ENCODE results near the gene FAM151A.

FAM151A gene

GRCh38 chr1:54575161-54575560 is 48.2 kb downstream of the FAM151A start:
- no peak overlapping the region for H3K9ac ChIP-seq
- H3K79me2 ChIP-seq = no peaks in the 10 kb centered on the region
- no peak for TF ChIP-seq CTCF (IDR thresholded peaks at IDR 0.05)
- H2AFZ ChIP-seq = no peak overlapping the region
- H3K4me1 ChIP-seq = peaks cover 7% of the 10 kb centered on the region
- H3K4me3 ChIP-seq (ENCODE audit: low read depth, low read length) = no peak overlapping the region
- H3K27ac ChIP-seq = no peak overlapping the region
- H3K36me3 ChIP-seq (ENCODE audit: control insufficient read depth, insufficient read depth, low read length) = no peaks in the 10 kb centered on the region
- no peaks in the 10 kb centered on the region for H3K27me3 ChIP-seq (ENCODE audit: control insufficient read depth, insufficient read depth, low read length)
- H3K4me2 ChIP-seq (ENCODE audit: low read length) = no peak overlapping the region
- no peaks in the 10 kb centered on the region for H3K9me3 ChIP-seq (ENCODE audit: control insufficient read depth, low read length)

GRCh38 chr1:54574158-54574778 is 49.1 kb downstream of the FAM151A start:
- Histone ChIP-seq H3K27ac (no peak overlapping the region), H3K9ac (no peak overlapping the region), H3K9me3 (ENCODE audit: control insufficient read depth, low read length) (no peaks in the 10 kb centered on the region), H3K27me3 (ENCODE audit: control insufficient read depth, insufficient read depth, low read length) (no peaks in the 10 kb centered on the region), H3K4me2 (ENCODE audit: low read length) (no peak overlapping the region), H3K36me3 (ENCODE audit: control insufficient read depth, insufficient read depth, low read length) (no peaks in the 10 kb centered on the region), H3K4me1 (peaks cover 7% of the 10 kb centered on the region), H2AFZ (no peak overlapping the region), H3K4me3 (ENCODE audit: low read depth, low read length) (no peak overlapping the region), H3K79me2 (no peaks in the 10 kb centered on the region)
- TF ChIP-seq CTCF (IDR thresholded peaks at IDR 0.05) = no peak

- H3K9me3 ChIP-seq (ENCODE audit: control insufficient read depth, low read length) = no peaks in the 10 kb centered on the region
- H3K4me3 ChIP-seq (ENCODE audit: low read depth, low read length) = no peak overlapping the region
- H3K9ac ChIP-seq = no peak overlapping the region
- H3K36me3 ChIP-seq (ENCODE audit: control insufficient read depth, insufficient read depth, low read length) = no peaks in the 10 kb centered on the region
- H2AFZ ChIP-seq = no peak overlapping the region
- no peak overlapping the region for H3K27ac ChIP-seq
- H3K79me2 ChIP-seq = no peaks in the 10 kb centered on the region
- TF ChIP-seq CTCF (IDR thresholded peaks at IDR 0.05) = no peak
- H3K4me2 ChIP-seq (ENCODE audit: low read length) = no peak overlapping the region
- H3K27me3 ChIP-seq (ENCODE audit: control insufficient read depth, insufficient read depth, low read length) = no peaks in the 10 kb centered on the region
- peaks cover 3% of the 10 kb centered on the region for H3K4me1 ChIP-seq
Measured at GRCh38 chr1:54572542-54572850, 50.8 kb downstream of the FAM151A start.

GRCh38 chr1:54571803-54572541 is 51.4 kb downstream of the FAM151A start:
- no peaks in the 10 kb centered on the region for H3K27me3 ChIP-seq (ENCODE audit: control insufficient read depth, insufficient read depth, low read length)
- peaks cover 3% of the 10 kb centered on the region for H3K4me1 ChIP-seq
- no peak for TF ChIP-seq CTCF (IDR thresholded peaks at IDR 0.05)
- H3K4me2 ChIP-seq (ENCODE audit: low read length) = no peak overlapping the region
- no peak overlapping the region for H2AFZ ChIP-seq
- H3K79me2 ChIP-seq = no peaks in the 10 kb centered on the region
- no peak overlapping the region for H3K9ac ChIP-seq
- H3K36me3 ChIP-seq (ENCODE audit: control insufficient read depth, insufficient read depth, low read length) = no peaks in the 10 kb centered on the region
- H3K9me3 ChIP-seq (ENCODE audit: control insufficient read depth, low read length) = no peaks in the 10 kb centered on the region
- no peak overlapping the region for H3K27ac ChIP-seq
- H3K4me3 ChIP-seq (ENCODE audit: low read depth, low read length) = no peak overlapping the region

- Histone ChIP-seq H3K27me3 (ENCODE audit: control insufficient read depth, insufficient read depth, low read length) (no peaks in the 10 kb centered on the region), H3K4me1 (peaks cover 3% of the 10 kb centered on the region), H3K4me3 (ENCODE audit: low read depth, low read length) (no peak overlapping the region), H3K79me2 (no peaks in the 10 kb centered on the region), H3K4me2 (ENCODE audit: low read length) (no peak overlapping the region), H3K27ac (no peak overlapping the region), H3K9ac (no peak overlapping the region), H3K9me3 (ENCODE audit: control insufficient read depth, low read length) (no peaks in the 10 kb centered on the region), H2AFZ (no peak overlapping the region), H3K36me3 (ENCODE audit: control insufficient read depth, insufficient read depth, low read length) (no peaks in the 10 kb centered on the region)
- TF ChIP-seq CTCF (IDR thresholded peaks at IDR 0.05) = no peak
Measured at GRCh38 chr1:54571326-54571725, 52.0 kb downstream of the FAM151A start.

Measured in parathyroid adenoma (tissue), 2 donors.